Measurements from ENCODE around the gene UBE3C. TPM values are rescaled to one million over a fixed set of nuclear protein-coding genes. Genes with fewer than 3 reads are reported as not detected.

UBE3C gene
- total and polyA plus RNA-seq, 2 of the 13 experiments (the other 11 are each of a cell fraction or from before 2014, with no cell fraction given) = 27.0 to 48.2 TPM

DNA sequence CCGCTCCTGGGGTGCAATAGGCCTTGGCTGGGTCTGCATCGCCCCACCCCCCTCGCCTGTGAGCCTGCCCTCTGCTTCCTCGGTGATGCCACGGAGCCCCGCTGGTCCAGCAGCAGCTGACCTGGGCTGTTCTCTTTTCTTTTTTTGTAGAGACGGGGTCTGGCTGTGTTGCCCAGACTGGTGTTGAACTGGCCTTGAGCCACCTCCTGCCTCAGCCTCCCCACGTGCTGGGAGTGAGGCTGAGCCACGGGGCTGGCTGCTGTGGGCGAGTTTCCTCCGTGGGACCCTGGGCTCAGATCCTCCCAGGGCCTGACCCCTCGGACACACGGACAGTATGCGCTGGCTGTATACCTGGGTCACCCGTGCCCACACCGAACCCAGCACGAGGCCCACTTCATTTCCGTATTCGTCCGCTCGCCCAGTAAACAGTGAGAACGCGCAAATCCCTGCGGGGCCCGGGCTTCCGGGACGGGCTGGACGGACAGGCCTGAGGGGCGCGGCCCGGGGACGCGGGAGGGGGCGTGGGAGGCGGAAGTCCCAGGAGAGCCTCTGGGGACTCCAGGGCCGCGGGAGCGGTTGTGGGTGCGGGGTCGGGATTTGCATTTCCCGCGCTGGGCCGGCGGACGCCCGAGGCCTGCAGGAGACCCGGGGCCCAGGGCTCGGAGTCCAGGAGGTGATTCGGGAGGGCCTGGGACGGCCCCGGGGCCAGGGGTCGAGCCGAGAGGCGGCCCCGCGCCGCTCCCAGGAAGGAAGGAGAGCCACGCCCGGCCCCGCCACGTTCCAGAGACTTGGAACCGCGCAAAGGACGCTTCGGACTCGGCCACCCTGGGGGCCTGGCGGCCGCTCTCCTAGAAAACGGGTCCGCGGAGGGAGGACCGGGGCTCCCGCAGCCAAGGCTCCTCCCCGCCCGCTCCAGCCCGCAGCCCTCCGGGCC is 140.3 kb downstream of the UBE3C start (continued):
- no peak for TF ChIP-seq ARNT (IDR thresholded peaks at IDR 0.05)
- TF ChIP-seq ZNF34 (CRISPR knock-in tag; IDR thresholded peaks at IDR 0.05; ENCODE audit: borderline replicate concordance) = no peak
- TF ChIP-seq ZNF709 (CRISPR knock-in tag; IDR thresholded peaks at IDR 0.05) = no peak
- TF ChIP-seq GZF1 (CRISPR knock-in tag; IDR thresholded peaks at IDR 0.05) = no peak
- TF ChIP-seq, protein P1, sequence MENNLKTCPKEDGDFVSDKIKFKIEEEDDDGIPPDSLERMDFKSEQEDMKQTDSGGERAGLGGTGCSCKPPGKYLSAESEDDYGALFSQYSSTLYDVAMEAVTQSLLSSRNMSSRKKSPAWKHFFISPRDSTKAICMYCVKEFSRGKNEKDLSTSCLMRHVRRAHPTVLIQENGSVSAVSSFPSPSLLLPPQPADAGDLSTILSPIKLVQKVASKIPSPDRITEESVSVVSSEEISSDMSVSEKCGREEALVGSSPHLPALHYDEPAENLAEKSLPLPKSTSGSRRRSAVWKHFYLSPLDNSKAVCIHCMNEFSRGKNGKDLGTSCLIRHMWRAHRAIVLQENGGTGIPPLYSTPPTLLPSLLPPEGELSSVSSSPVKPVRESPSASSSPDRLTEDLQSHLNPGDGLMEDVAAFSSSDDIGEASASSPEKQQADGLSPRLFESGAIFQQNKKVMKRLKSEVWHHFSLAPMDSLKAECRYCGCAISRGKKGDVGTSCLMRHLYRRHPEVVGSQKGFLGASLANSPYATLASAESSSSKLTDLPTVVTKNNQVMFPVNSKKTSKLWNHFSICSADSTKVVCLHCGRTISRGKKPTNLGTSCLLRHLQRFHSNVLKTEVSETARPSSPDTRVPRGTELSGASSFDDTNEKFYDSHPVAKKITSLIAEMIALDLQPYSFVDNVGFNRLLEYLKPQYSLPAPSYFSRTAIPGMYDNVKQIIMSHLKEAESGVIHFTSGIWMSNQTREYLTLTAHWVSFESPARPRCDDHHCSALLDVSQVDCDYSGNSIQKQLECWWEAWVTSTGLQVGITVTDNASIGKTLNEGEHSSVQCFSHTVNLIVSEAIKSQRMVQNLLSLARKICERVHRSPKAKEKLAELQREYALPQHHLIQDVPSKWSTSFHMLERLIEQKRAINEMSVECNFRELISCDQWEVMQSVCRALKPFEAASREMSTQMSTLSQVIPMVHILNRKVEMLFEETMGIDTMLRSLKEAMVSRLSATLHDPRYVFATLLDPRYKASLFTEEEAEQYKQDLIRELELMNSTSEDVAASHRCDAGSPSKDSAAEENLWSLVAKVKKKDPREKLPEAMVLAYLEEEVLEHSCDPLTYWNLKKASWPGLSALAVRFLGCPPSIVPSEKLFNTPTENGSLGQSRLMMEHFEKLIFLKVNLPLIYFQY (CRISPR knock-in tag; IDR thresholded peaks at IDR 0.05; ENCODE audit: borderline replicate concordance) = 0 out of 2 replicates have a peak, but pooled peaks have one; percentile 39
- TF ChIP-seq, protein P2, sequence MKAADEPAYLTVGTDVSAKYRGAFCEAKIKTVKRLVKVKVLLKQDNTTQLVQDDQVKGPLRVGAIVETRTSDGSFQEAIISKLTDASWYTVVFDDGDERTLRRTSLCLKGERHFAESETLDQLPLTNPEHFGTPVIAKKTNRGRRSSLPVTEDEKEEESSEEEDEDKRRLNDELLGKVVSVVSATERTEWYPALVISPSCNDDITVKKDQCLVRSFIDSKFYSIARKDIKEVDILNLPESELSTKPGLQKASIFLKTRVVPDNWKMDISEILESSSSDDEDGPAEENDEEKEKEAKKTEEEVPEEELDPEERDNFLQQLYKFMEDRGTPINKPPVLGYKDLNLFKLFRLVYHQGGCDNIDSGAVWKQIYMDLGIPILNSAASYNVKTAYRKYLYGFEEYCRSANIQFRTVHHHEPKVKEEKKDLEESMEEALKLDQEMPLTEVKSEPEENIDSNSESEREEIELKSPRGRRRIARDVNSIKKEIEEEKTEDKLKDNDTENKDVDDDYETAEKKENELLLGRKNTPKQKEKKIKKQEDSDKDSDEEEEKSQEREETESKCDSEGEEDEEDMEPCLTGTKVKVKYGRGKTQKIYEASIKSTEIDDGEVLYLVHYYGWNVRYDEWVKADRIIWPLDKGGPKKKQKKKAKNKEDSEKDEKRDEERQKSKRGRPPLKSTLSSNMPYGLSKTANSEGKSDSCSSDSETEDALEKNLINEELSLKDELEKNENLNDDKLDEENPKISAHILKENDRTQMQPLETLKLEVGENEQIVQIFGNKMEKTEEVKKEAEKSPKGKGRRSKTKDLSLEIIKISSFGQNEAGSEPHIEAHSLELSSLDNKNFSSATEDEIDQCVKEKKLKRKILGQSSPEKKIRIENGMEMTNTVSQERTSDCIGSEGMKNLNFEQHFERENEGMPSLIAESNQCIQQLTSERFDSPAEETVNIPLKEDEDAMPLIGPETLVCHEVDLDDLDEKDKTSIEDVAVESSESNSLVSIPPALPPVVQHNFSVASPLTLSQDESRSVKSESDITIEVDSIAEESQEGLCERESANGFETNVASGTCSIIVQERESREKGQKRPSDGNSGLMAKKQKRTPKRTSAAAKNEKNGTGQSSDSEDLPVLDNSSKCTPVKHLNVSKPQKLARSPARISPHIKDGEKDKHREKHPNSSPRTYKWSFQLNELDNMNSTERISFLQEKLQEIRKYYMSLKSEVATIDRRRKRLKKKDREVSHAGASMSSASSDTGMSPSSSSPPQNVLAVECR (CRISPR knock-in tag; IDR thresholded peaks at IDR 0.05; ENCODE audit: borderline replicate concordance) = 0 out of 2 replicates have a peak, but pooled peaks have one; percentile 29
- TF ChIP-seq KMT2A (CRISPR knock-in tag; IDR thresholded peaks at IDR 0.05) = no peak
- TF ChIP-seq RELA (CRISPR knock-in tag; IDR thresholded peaks at IDR 0.05) = no peak
- TF ChIP-seq, protein P3, sequence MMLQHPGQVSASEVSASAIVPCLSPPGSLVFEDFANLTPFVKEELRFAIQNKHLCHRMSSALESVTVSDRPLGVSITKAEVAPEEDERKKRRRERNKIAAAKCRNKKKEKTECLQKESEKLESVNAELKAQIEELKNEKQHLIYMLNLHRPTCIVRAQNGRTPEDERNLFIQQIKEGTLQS (CRISPR knock-in tag; IDR thresholded peaks at IDR 0.05) = no peak
- TF ChIP-seq TCF12 (IDR thresholded peaks at IDR 0.05) = no peak
- no peak for TF ChIP-seq TCF12 (CRISPR knock-in tag; IDR thresholded peaks at IDR 0.05)
- TF ChIP-seq, protein P4, sequence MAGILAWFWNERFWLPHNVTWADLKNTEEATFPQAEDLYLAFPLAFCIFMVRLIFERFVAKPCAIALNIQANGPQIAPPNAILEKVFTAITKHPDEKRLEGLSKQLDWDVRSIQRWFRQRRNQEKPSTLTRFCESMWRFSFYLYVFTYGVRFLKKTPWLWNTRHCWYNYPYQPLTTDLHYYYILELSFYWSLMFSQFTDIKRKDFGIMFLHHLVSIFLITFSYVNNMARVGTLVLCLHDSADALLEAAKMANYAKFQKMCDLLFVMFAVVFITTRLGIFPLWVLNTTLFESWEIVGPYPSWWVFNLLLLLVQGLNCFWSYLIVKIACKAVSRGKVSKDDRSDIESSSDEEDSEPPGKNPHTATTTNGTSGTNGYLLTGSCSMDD (CRISPR knock-in tag; IDR thresholded peaks at IDR 0.05) = no peak
- TF ChIP-seq, protein P5, sequence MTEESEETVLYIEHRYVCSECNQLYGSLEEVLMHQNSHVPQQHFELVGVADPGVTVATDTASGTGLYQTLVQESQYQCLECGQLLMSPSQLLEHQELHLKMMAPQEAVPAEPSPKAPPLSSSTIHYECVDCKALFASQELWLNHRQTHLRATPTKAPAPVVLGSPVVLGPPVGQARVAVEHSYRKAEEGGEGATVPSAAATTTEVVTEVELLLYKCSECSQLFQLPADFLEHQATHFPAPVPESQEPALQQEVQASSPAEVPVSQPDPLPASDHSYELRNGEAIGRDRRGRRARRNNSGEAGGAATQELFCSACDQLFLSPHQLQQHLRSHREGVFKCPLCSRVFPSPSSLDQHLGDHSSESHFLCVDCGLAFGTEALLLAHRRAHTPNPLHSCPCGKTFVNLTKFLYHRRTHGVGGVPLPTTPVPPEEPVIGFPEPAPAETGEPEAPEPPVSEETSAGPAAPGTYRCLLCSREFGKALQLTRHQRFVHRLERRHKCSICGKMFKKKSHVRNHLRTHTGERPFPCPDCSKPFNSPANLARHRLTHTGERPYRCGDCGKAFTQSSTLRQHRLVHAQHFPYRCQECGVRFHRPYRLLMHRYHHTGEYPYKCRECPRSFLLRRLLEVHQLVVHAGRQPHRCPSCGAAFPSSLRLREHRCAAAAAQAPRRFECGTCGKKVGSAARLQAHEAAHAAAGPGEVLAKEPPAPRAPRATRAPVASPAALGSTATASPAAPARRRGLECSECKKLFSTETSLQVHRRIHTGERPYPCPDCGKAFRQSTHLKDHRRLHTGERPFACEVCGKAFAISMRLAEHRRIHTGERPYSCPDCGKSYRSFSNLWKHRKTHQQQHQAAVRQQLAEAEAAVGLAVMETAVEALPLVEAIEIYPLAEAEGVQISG (CRISPR knock-in tag; IDR thresholded peaks at IDR 0.05) = no peak
- TF ChIP-seq HOXA5 (CRISPR knock-in tag; IDR thresholded peaks at IDR 0.05) = no peak
- TF ChIP-seq ARNT2 (CRISPR knock-in tag; IDR thresholded peaks at IDR 0.05; ENCODE audit: low read depth) = 0 out of 2 replicates have a peak, but pooled peaks have one; percentile 33

Data from HepG2 (cell line).